CD14-positive monocyte (primary cell): Measurements from ENCODE around the gene SMTNL2. TPM values are rescaled to one million over a fixed set of nuclear protein-coding genes. Genes with fewer than 3 reads are reported as not detected.

Experiments used
- DNase-seq, 3 donors: peaks; one replicate each; pipeline ENCODE4 v3.0.0-alpha.2; 2011 to 2022
- H2AFZ ChIP-seq: 2 replicates; pipeline ENCODE4 v1.6.0; 2012; ENCODE audit warnings: mild to moderate bottlenecking, low read depth, low read length, inconsistent platforms; ENCODE audit not compliant: insufficient read depth, poor library complexity, severe bottlenecking
- H3K27ac ChIP-seq, 2 donors: 1 replicate in 1 of 2; 2 replicates in 1 of 2; pipeline ENCODE4 v1.5.1; 2012 to 2013; ENCODE audit warnings: low read length in 2 of 2, control low read depth in 1 of 2, inconsistent platforms in 1 of 2, low read depth in 1 of 2, mild to moderate bottlenecking in 1 of 2
- H3K27me3 ChIP-seq, 2 donors: one replicate each; pipeline versions ENCODE4 v1.6.0 to v1.6.1; 2011 to 2013; ENCODE audit warnings: low read length in 2 of 2; ENCODE audit not compliant: control insufficient read depth in 2 of 2, insufficient read depth in 2 of 2
- H3K36me3 ChIP-seq, 2 donors: replicated peaks in 1 of 2; 1 replicate in 1 of 2; 2 replicates in 1 of 2; pipeline versions ENCODE4 v1.5.1 to v1.6.1; 2012 to 2013; ENCODE audit warnings: low read length in 2 of 2, control low read depth in 1 of 2, inconsistent platforms in 1 of 2, mild to moderate bottlenecking in 1 of 2; ENCODE audit not compliant: insufficient read depth in 2 of 2, control insufficient read depth in 1 of 2
- H3K4me1 ChIP-seq, 2 donors: 1 replicate in 1 of 2; 2 replicates in 1 of 2; pipeline versions ENCODE4 v1.5.1 to v1.6.1; 2012 to 2013; ENCODE audit warnings: low read length in 2 of 2, control low read depth in 1 of 2, inconsistent platforms in 1 of 2, mild to moderate bottlenecking in 1 of 2, moderate library complexity in 1 of 2; ENCODE audit not compliant: insufficient read depth in 2 of 2, control insufficient read depth in 1 of 2
- H3K4me2 ChIP-seq: replicated peaks from 2 replicates; pipeline ENCODE3; 2012; ENCODE audit warnings: low read length, moderate library complexity, mild to moderate bottlenecking; ENCODE audit not compliant: poor library complexity, severe bottlenecking; ENCODE audit errors: extremely low read depth
- H3K4me3 ChIP-seq, 3 experiments: fragments of 200-600 bp in 1 of 3; sonication (generic) in 1 of 3; replicated peaks in 1 of 3; 1 replicate in 2 of 3; 2 replicates in 1 of 3; pipeline ENCODE4 v1.5.1; 2011 to 2013; ENCODE audit warnings: low read length in 3 of 3, mild to moderate bottlenecking in 3 of 3, control low read depth in 2 of 3, low read depth in 2 of 3, inconsistent platforms in 1 of 3, moderate library complexity in 1 of 3
- H3K79me2 ChIP-seq: 2 replicates; pipeline ENCODE4 v1.6.0; 2012; ENCODE audit warnings: mild to moderate bottlenecking, control low read depth, inconsistent platforms, low read length, moderate library complexity; ENCODE audit not compliant: insufficient read depth
- H3K9ac ChIP-seq: 2 replicates; pipeline ENCODE4 v1.6.0; 2017; ENCODE audit warnings: low read length, mild to moderate bottlenecking; ENCODE audit not compliant: insufficient read depth, poor library complexity, severe bottlenecking
- H3K9me3 ChIP-seq, 2 donors: replicated peaks in 1 of 2; 1 replicate in 1 of 2; 2 replicates in 1 of 2; pipeline versions ENCODE4 v1.5.1 to v1.6.1; 2012 to 2013; ENCODE audit warnings: low read length in 2 of 2, control low read depth in 1 of 2; ENCODE audit not compliant: control insufficient read depth in 1 of 2, insufficient read depth in 1 of 2
- H4K20me1 ChIP-seq: 2 replicates; pipeline ENCODE4 v1.6.0; 2012; ENCODE audit warnings: mild to moderate bottlenecking, low read length, control low read depth, moderate library complexity; ENCODE audit not compliant: insufficient read depth
- H3K27ac Mint-ChIP-seq, 7 donors: one replicate each; pipeline ENCODE4 v1.8.0; 2020; ENCODE audit warnings: mild to moderate bottlenecking in 7 of 7, mixed read lengths in 7 of 7, moderate library complexity in 6 of 7, inconsistent platforms in 2 of 7
- H3K27me3 Mint-ChIP-seq, 3 donors: one replicate each; pipeline ENCODE4 v1.8.0; 2021 to 2022; ENCODE audit warnings: low read depth in 3 of 3, mild to moderate bottlenecking in 3 of 3, mixed read lengths in 3 of 3, moderate library complexity in 3 of 3, inconsistent platforms in 1 of 3
- H3K36me3 Mint-ChIP-seq, 2 donors: one replicate each; pipeline ENCODE4 v1.8.0; 2020; ENCODE audit warnings: mixed read lengths in 2 of 2, inconsistent platforms in 1 of 2, mild to moderate bottlenecking in 1 of 2
- H3K4me1 Mint-ChIP-seq: one replicate; pipeline ENCODE4 v1.8.0; 2020; ENCODE audit warnings: mild to moderate bottlenecking, mixed read lengths
- H3K4me3 Mint-ChIP-seq, 2 donors: one replicate each; pipeline ENCODE4 v1.8.0; 2020; ENCODE audit warnings: mild to moderate bottlenecking in 2 of 2, mixed read lengths in 2 of 2, moderate library complexity in 1 of 2
- H3K9me3 Mint-ChIP-seq, 7 donors: one replicate each; pipeline ENCODE4 v1.8.0; 2020 to 2022; ENCODE audit warnings: mixed read lengths in 7 of 7, mild to moderate bottlenecking in 6 of 7, moderate library complexity in 6 of 7, inconsistent platforms in 2 of 7
- CTCF ChIP-seq: fragments of 200-600 bp; IDR thresholded peaks from one replicate; pipeline ENCODE4 v1.8.0; 2022; ENCODE audit warnings: antibody characterized with exemption, mild to moderate bottlenecking
- WGBS: methylation state at CpG from one replicate; pipeline ENCODE4 v1.1.5; 2013; ENCODE audit warnings: missing lambda C conversion rate; ENCODE audit not compliant: insufficient coverage; 5-methylcytosine and 5-hydroxymethylcytosine counted together
- intact Hi-C, 2 donors: fragments of 100-400 bp; cut with micrococcal nuclease; formaldehyde crosslinking; loops; one replicate each; pipeline versions ENCODE4 v1.15.0 to v1.15.1; 2023
- polyA plus RNA-seq, 3 donors: library from polyadenylated mRNA; depleted of rRNA in 1 of 3; unstranded in 2 of 3; stranded (reverse) in 1 of 3; fragments of 300-500 nt in 2 of 3; fragments of >200 nt in 1 of 3; fragmentation: Illumina TruSeq in 2 of 3; gene quantifications; 1 replicate in 2 of 3; 2 replicates in 1 of 3; pipeline ENCODE4 v1.2.3, GENCODE V29; 2012 to 2021

Gene SMTNL2
- polyA plus RNA-seq, 3 donors, result 0.08 TPM; not detected in 2

- Mint-ChIP-seq H3K27me3 (peaks cover 0 to 6% (median 0%) of the 10 kb centered on the region in 3 donors), H3K27ac (peak overlapping the region in 1 of 7 donors; percentile 18), H3K4me3 (no peak overlapping the region), H3K36me3 (peaks cover 58 to 95% of the 10 kb centered on the region in 2 donors), H3K4me1 (no peaks in the 10 kb centered on the region), H3K9me3 (no peaks in the 10 kb centered on the region)
- Histone ChIP-seq H3K36me3 (peaks cover 81 to 90% of the 10 kb centered on the region in 2 donors), H3K79me2 (no peaks in the 10 kb centered on the region), H3K9me3 (no peaks in the 10 kb centered on the region), H4K20me1 (no peaks in the 10 kb centered on the region), H3K27me3 (no peaks in the 10 kb centered on the region), H3K4me1 (no peaks in the 10 kb centered on the region), H2AFZ (no peak overlapping the region), H3K4me3 (no peak overlapping the region), H3K27ac (no peak overlapping the region), H3K4me2 (no peak overlapping the region), H3K9ac (no peak overlapping the region)
- no peak for TF ChIP-seq CTCF
- WGBS, result 87% methylated on average over 13 of the region's 19 CpGs
- DNase-seq, result no peak
- intact Hi-C loops, result no loop called here
Observed at GRCh38 chr17:4543557-4544026, 40.7 kb upstream of the SMTNL2 start.

DNA sequence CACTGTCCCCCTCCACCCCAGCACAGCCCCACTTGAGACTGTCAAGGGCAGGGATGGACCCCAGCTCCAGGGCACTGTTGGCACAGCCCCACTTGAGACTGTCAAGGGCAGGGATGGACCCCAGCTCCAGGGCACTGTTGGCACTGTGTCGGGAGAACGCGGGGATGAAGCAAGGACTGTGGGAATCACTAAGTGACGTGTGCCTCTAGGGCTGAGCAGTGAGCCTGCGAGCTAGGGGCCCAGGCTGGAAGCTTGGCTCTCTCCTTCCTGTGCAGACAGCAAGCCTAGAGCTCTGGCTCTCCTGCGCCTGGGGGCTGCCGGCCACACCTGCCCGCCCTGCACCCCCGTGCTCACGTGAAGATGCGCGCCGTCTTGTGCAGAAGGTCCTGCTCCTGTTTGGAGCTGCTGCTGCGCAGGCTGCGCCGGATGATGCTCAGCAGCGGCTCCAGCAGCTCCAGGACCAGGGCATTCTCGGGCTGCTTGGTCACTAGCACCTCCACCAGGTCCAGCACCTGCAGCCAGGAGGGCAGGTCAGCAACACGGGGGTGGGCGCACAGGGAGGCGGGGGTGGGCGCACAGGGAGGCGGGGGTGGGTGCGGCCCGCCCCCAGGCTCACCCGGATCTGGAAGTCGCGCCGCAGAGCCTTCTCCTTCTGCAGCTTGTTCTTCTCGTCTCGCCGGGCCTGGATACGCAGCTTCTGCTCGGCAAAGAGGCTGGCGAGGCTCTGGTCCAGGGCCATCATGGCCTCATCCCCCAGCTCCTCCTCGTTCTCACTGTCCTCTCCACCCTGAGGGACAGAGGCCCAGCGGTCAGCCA, 40.0 kb upstream of the SMTNL2 start:
- H3K27ac Mint-ChIP-seq, result peak overlapping the region in 1 of 7 donors; percentile 33
- H3K79me2 ChIP-seq, result no peaks in the 10 kb centered on the region
- no peaks in the 10 kb centered on the region for H3K4me1 ChIP-seq
- H3K36me3 Mint-ChIP-seq, result peaks cover 55 to 95% of the 10 kb centered on the region in 2 donors
- H3K27ac ChIP-seq, result no peak overlapping the region
- no peaks in the 10 kb centered on the region for H3K27me3 ChIP-seq
- DNase-seq, result no peak
- H4K20me1 ChIP-seq, result no peaks in the 10 kb centered on the region
- H3K4me3 Mint-ChIP-seq, result no peak overlapping the region
- H3K9me3 ChIP-seq, result no peaks in the 10 kb centered on the region
- 97% methylated on average over 36 of the region's 37 CpGs for WGBS
- H3K9ac ChIP-seq, result no peak overlapping the region
- no peak for TF ChIP-seq CTCF
- H3K36me3 ChIP-seq, result peaks cover 81 to 90% of the 10 kb centered on the region in 2 donors
- no peak overlapping the region for H3K4me3 ChIP-seq
- H3K4me1 Mint-ChIP-seq, result no peaks in the 10 kb centered on the region
- no peak overlapping the region for H2AFZ ChIP-seq
- H3K4me2 ChIP-seq, result no peak overlapping the region
- peaks cover 0 to 6% (median 3%) of the 10 kb centered on the region in 3 donors for H3K27me3 Mint-ChIP-seq
- no peaks in the 10 kb centered on the region for H3K9me3 Mint-ChIP-seq
- intact Hi-C loops, result no loop called here
